NCI-H1417 (cell line): Measurements from ENCODE around the gene KLC1.
A peak's percentile ranks its signal among the peaks of the same experiment; 100 is the strongest.

Experiments
- DNase-seq, 3 experiments: peaks; one replicate each; lab custom pipeline; 2025; lab: John Stamatoyannopoulos, UW

Gene KLC1

DNA sequence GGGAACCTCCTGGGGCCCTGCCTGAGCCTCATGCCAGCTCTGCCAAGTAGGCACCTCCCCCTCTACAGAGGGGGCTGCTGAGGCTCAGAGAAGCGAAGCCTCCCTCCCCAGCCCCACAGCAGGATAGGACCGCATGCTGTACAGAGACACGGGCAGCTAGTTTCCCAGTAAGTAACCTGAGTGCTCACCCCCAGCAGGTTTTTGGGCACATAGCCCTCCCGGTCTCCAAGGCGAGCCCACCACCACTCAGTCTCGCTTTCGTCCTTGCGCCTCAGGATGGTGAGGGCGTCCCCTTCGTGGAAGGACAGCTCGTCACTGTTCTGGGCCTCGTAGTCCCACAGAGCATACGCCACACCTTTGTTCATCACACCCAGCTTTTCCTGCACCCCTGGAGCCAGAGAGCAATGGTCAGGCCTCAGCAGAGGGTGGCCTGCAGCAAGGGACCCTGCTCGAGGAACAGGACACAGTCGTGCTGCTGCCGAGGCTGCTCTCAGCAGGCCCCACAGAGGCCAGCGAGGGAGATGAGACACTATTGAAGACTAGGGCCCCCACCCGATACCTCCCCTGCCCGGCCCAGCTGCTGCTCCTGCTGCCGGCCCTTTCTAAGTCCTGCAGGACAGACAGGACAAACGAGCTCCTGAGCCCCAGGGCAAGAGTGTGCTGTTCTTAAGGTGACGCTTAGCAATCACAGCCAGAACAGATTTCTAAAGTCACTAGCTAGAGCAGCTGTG, 107.0 kb downstream of the KLC1 start:
- DNase-seq = no peak

DNA sequence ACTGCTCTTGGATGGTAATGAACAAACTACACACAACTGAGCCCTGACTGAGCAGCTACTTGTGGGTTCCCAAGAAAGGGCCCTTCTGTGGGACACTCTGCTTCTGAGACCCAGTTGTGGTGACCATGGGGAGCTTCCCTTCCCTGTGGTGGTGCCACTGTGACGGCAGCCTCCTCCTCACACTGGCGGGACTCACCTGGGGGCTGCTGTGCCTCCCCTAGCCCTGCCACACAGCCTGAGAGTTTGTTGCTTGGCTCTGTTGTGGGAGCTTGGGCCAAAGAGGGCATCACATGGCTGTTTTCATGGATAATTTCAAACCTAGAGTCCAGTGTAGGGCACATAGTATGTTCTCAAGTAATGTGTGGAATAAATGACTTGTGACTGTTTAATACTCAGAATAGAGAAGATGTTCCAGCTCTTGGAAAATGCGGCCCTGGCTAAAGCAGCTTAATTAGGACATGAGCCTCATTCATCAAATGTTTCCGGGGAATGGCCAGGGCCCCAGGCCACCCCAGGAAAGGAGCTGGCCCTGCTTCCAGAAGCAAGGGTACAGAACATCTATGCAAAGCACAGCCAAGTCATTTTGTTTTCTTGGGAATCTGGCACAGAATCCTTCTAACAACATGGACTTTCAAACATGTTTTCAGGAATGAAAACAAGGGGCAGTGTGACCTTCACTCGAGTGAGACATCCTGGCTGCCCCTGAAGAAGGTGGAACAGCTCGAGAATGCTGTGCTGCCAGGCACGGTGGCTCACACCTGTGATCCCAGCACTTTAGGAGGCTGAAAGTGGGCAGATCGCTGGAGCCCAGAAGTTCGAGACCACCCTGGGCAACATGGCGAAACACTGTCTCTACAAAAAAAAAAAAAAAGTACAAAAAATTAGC, 107.8 kb downstream of the KLC1 start:
- DNase-seq = no peak

GRCh38 chr14:103737432-103738045, 108.5 kb downstream of the KLC1 start:
- no peak for DNase-seq

- no peak for DNase-seq
These were observed 109.2 kb downstream of the KLC1 start for GRCh38 chr14:103738166-103738565.

DNA sequence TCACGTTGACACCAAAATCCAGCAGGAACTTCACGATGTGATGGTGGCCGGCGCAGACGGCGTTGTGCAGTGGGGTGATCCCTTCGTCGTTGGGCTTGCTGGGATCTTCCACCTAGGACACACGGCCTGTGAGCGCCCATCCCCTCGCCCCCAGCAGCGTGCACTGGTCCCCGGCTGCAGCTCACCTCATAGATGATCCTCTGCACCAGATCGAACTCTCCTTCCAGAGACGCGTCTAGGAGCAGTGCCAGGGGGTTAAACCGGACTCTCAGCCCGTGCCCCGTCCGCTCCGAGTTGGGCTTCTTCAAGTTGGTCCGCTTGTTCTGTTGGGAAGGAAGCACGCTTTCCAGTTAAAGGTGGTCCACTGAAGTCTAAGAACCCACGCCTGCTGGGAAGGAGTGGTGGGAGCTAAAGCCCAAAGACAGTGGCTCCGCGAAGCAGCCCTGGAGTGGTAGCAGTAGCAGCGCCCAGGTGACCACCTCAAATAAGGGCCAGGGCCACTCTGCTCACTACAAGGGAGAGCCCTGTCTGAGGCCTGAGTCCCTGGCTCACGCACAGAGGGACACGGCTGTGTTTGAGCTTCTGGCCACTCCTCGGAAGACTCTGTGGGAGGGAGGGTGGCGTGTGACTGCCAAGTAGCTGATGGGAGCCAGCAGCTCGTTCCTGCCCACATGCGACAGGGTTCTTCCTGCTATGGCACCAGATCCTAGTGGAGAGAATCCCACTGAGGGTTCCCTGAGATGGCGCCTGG, 109.9 kb downstream of the KLC1 start:
- no peak for DNase-seq

- no peak for DNase-seq
These were observed 110.4 kb downstream of the KLC1 start for GRCh38 chr14:103739466-103739792.

GRCh38 chr14:103739793-103740501, 110.9 kb downstream of the KLC1 start:
- no peak for DNase-seq

GRCh38 chr14:103740991-103741689, 112.1 kb downstream of the KLC1 start:
- no peak for DNase-seq

GRCh38 chr14:103741876-103742275, 112.9 kb downstream of the KLC1 start:
- DNase-seq = no peak

DNA sequence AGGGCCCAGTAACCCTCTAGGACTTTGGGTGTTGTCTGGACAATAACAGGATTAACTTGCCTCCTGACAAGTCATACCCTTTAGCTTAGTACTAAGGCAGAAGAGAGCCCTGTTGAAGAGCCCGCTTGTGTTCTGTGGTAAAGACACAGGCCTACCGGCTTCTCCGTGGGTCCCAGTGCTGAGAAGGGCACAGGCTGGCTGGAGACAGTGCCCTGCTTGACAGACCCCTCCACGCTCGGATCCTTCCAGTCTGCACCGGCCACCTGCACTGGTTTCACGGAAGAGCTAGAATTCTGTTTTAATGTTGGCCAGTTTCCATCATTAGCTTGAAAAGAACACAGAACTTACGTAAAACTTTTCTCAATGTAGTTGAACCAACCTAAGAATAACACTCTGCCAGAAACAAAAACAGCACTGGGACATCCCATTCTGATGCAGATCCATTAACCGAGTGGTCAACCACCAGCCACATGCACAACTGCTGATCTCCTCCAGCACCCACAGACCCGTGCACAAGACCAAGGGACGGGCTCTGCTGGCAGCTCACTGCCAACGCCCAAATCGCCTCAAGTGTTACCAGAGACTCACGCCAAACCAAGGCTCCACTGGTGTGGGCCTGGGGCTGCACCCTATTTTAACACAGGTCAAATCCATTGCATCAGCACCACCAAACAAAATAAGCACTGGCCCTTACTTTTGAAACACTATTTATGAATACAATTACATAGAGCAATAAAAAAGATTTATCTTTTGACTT, 113.7 kb downstream of the KLC1 start:
- no peak for DNase-seq

DNA sequence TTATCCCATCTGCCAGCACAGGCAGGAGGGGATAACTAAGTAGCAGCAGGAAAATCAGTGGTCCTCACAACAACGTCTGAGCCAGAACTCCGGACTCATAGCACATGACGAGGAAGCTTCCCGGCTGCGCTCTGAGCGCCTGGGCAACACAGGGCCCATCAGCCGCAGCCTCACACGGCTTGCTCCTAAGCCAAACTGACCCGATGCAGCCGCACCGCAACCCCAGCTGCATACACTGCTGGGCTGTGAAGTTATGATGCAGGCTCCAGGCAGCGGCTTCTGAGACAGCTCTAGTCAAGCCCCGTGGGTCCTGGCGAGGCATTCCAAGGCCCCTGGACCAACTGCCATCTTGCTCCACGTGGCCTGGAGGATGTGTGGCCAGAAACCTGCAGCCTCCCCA, 114.7 kb downstream of the KLC1 start:
- DNase-seq = no peak

DNA sequence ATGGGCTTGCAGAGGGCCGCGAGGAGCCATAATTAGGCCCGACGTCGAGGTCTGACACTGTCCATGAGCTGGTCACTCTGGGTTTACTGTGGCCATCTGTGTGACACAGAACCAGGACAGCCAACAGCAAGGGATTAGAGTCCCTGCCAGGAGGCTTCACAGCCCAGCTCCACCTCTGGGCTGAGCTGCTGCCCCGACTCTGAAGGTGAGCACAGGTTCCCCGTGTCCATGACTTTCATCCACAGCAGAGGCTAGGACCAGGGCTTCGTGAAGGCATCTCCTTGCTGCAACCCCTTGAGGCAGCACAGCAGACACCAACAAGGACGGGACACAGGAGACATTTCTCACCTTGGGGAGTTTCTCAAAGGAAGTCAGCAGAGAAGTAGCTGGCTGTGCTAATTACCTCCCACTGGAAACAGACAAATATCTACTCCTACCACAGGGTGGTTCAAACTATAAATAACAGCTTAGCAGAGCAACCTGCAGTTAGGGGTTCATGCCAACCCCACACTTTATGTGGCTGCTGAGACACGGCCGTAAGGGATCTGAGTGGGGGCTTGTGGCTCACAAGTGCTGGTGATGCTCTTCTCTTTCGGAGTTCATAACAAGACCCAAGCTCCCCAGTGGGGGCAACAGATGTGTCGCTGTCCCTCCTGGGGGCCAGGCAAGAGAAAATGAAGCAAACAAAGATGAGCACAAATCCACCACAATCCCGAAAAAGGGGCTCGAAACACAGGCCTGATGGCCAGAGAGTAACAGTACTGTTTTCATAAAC, 115.8 kb downstream of the KLC1 start:
- no peak for DNase-seq

- DNase-seq = no peak
These were observed 116.4 kb downstream of the KLC1 start for GRCh38 chr14:103745424-103745823.

DNA sequence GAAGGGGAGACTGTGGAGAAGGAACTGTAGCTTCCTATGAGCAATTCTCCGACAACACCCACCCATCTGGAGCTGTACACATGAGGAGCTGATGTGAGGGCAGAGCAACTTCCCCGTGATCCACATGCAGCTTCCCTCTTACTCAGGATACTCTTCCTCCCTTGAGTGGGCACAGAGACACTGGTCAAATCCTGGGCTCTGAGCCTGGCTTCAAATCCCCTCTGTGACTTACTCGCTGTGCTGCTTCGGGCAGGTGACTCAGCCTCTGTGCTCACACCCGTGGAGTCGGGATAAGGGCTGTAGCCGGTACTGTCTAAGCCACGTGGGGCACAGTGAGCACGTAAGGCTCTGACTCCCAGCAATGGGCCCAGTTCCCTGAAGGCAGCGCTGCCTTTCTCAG, 117.7 kb downstream of the KLC1 start:
- no peak for DNase-seq

DNA sequence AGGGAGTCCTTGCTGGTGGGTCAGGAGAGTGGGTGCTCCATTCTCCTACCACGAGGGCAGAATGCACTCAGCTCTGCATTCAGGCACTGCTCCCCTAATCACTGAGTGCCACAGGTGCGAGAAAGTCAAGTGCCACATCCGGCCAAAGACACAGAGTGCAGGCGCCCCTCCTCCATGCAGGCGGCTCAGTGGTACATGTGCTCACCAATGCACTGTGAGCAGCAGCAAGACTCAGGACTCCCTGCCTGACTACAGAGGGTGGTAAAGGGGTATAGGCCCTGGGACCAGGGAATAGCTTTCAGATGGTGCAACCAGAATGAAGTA, 119.5 kb downstream of the KLC1 start:
- peak in 2 of 3 experiments; percentile 13 to 48 for DNase-seq

DNA sequence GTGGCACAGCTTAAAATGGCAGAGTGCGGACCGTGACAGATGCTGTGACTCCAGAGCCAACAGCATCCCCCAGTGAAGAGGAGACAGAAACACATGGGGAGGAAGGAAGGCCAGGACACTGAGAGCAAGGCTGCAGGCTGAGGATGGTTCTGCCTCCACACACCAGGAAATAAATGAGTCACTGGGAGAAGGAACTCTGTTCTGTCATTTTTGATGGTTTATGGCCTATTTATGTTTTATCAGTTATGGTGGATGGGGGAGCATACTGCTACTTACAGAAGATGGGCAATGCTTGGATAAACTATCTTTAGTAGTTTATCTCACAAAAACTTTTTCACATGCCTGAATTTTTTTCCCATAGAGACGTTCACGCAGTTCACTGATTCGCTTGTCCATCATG, 120.4 kb downstream of the KLC1 start:
- DNase-seq = no peak

DNA sequence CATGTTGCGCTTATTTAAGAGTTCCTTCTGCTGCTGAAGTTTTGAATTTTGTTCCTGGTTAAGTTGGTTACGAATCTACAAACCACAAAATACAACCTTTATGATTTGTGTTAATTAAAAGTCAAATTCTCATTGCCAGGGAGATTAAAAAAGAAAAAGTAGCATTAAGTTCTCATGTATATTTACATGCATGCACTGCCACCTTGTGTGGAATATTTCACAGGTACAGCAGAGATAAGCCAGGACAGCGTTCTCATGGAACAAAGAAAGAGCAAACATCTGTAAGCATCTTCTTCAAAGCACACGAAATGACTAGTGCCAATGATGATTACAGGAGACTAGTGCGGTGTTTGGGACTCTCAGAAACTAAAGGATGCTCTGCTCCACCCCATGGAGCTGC, 120.8 kb downstream of the KLC1 start:
- DNase-seq = peak in 1 of 3 experiments; percentile 10
